ENCODE measurements around the gene CEP131. TPM values are rescaled to one million over a fixed set of nuclear protein-coding genes. Genes with fewer than 3 reads are reported as not detected.
"Not testable (repeated sequence)": the region's sequence is repeated elsewhere in the genome, so short reads cannot be mapped to it uniquely, and the experiment has no call there.

The CEP131 gene
- total RNA-seq, 2 donors from 2014 or later = 9.9 to 22.7 TPM

GRCh38 chr17:81229666-81229920 lies 6.8 kb upstream of the CEP131 start:
- intact Hi-C loops (cut with DNase I) = no loop called here
- no peak for DNase-seq
- 91 to 94% methylated on average over 10 to 14 of the region's 14 CpGs for WGBS, 2 donors
- ATAC-seq = no peak
- Histone ChIP-seq H3K27me3 (no peaks in the 10 kb centered on the region), H3K27ac (no peak overlapping the region), H3K4me1 (no peaks in the 10 kb centered on the region), H3K4me3 (no peak overlapping the region), H3K36me3 (replicated peaks in 1 of 2; ENCODE audit: insufficient read depth in 1 of 2, low read depth in 2 of 2) (peaks cover 4 to 10% of the 10 kb centered on the region in 2 donors), H3K9me3 (no peaks in the 10 kb centered on the region)
- TF ChIP-seq, protein P1, sequence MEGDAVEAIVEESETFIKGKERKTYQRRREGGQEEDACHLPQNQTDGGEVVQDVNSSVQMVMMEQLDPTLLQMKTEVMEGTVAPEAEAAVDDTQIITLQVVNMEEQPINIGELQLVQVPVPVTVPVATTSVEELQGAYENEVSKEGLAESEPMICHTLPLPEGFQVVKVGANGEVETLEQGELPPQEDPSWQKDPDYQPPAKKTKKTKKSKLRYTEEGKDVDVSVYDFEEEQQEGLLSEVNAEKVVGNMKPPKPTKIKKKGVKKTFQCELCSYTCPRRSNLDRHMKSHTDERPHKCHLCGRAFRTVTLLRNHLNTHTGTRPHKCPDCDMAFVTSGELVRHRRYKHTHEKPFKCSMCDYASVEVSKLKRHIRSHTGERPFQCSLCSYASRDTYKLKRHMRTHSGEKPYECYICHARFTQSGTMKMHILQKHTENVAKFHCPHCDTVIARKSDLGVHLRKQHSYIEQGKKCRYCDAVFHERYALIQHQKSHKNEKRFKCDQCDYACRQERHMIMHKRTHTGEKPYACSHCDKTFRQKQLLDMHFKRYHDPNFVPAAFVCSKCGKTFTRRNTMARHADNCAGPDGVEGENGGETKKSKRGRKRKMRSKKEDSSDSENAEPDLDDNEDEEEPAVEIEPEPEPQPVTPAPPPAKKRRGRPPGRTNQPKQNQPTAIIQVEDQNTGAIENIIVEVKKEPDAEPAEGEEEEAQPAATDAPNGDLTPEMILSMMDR (IDR thresholded peaks at IDR 0.05) = no peak
- no peak for TF ChIP-seq POLR2A (IDR thresholded peaks at IDR 0.05)

GRCh38 chr17:81228834-81229665 lies 6.3 kb upstream of the CEP131 start:
- Histone ChIP-seq H3K4me3 (no peak overlapping the region), H3K9me3 (no peaks in the 10 kb centered on the region), H3K27me3 (no peaks in the 10 kb centered on the region), H3K36me3 (replicated peaks in 1 of 2; ENCODE audit: insufficient read depth in 1 of 2, low read depth in 2 of 2) (peaks cover 4 to 10% of the 10 kb centered on the region in 2 donors), H3K27ac (no peak overlapping the region), H3K4me1 (peaks cover under 1% of the 10 kb centered on the region)
- intact Hi-C loops (cut with DNase I) = no loop called here
- TF ChIP-seq, protein P1 (IDR thresholded peaks at IDR 0.05) = no peak
- TF ChIP-seq POLR2A (IDR thresholded peaks at IDR 0.05) = no peak
- ATAC-seq (no peak), DNase-seq (no peak)
- 79 to 95% methylated on average over 9 to 31 of the region's 32 CpGs for WGBS, 2 donors

- TF ChIP-seq POLR2A (IDR thresholded peaks at IDR 0.05) = no peak
- TF ChIP-seq, protein P1 (IDR thresholded peaks at IDR 0.05) = no peak
- intact Hi-C loops (cut with DNase I) = no loop called here
- H3K9me3 ChIP-seq = no peaks in the 10 kb centered on the region
- no peaks in the 10 kb centered on the region for H3K27me3 ChIP-seq
- no peak overlapping the region for H3K4me3 ChIP-seq
- no peak for DNase-seq
- 69 to 82% methylated on average over 9 of the region's 9 CpGs for WGBS, 2 donors
- peaks cover 6% of the 10 kb centered on the region for H3K4me1 ChIP-seq
- ATAC-seq = no peak
- peaks cover 4 to 10% of the 10 kb centered on the region in 2 donors for H3K36me3 ChIP-seq (replicated peaks in 1 of 2; ENCODE audit: insufficient read depth in 1 of 2, low read depth in 2 of 2)
- no peak overlapping the region for H3K27ac ChIP-seq
These were observed 5.7 kb upstream of the CEP131 start for GRCh38 chr17:81228420-81228819.

DNA sequence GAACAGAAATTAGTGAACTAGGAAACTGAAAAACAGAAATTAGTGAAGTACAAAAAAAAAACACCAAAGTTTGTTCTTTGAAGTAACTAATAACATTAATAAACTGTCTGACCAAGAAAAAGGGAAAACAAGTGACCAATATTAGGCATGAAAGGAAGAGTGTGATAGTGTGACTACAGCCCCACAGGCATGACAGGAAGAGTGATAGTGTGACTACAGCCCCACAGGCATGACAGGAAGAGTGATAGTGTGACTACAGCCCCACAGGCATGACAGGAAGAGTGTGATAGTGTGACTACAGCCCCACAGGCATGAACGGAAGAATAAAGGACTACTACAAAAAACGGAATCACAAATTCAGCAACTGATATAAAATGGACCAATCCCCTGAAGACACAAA lies 4.9 kb upstream of the CEP131 start:
- ATAC-seq; H3K4me3 ChIP-seq; H3K9me3 ChIP-seq; H3K27ac ChIP-seq; intact Hi-C loops (cut with DNase I); H3K4me1 ChIP-seq; H3K27me3 ChIP-seq; DNase-seq; H3K36me3 ChIP-seq (replicated peaks in 1 of 2; ENCODE audit: insufficient read depth in 1 of 2, low read depth in 2 of 2): not testable (repeated sequence)
- 66 to 69% methylated on average over 2 of the region's 2 CpGs for WGBS, 2 donors

DNA sequence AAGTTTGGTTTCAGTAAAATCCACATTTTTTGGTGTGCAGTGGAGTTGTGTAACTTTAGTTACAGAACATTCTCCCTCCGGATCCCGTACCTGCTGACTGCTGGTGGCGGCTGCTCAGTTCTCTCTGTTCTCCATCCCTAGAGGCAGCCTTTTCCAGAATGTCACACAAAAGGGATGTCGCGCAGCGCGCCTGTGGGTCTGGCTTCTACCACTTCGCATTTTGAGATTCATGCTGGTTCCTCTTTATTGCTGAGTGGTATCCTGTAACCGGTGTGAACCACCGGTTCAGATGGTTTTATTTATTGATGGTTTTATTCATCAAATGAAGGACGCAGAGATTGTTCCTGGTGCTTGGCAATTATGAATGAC lies 981 bp upstream of the CEP131 start:
- Histone ChIP-seq H3K36me3 (replicated peaks in 1 of 2; ENCODE audit: insufficient read depth in 1 of 2, low read depth in 2 of 2) (no peaks in the 10 kb centered on the region), H3K9me3 (no peaks in the 10 kb centered on the region), H3K27me3 (no peaks in the 10 kb centered on the region), H3K4me1 (peaks cover 23% of the 10 kb centered on the region), H3K27ac (peak overlapping the region in 1 of 4 donors; percentile 2), H3K4me3 (no peak overlapping the region)
- TF ChIP-seq, protein P1 (IDR thresholded peaks at IDR 0.05) = no peak
- TF ChIP-seq POLR2A (IDR thresholded peaks at IDR 0.05) = no peak
- WGBS, 2 donors = 21% methylated on average over 11 of the region's 11 CpGs
- ATAC-seq (no peak), DNase-seq (no peak)
- intact Hi-C loops (cut with DNase I) = no loop called here

All from body of pancreas (tissue), 4 donors.